Measurements from ENCODE around the gene FKBP5. TPM values are rescaled to one million over a fixed set of nuclear protein-coding genes. Genes with fewer than 3 reads are reported as not detected.
"Not testable (repeated sequence)": the region's sequence is repeated elsewhere in the genome, so short reads cannot be mapped to it uniquely, and the experiment has no call there.

The FKBP5 gene
- polyA plus RNA-seq, 4 donors: 24.1 to 27.8 (median 25.8) TPM

- DNase-seq (ENCODE audit: low read depth in 4 of 4, low spot score in 2 of 4): no peak
These were observed 5.7 kb upstream of the FKBP5 start for GRCh38 chr6:35694462-35694861.

GRCh38 chr6:35691027-35691824 lies 2.5 kb upstream of the FKBP5 start:
- no peak for DNase-seq (ENCODE audit: low read depth in 4 of 4, low spot score in 2 of 4)

- no peak for DNase-seq (ENCODE audit: low read depth in 4 of 4, low spot score in 2 of 4)
These were observed 1.8 kb upstream of the FKBP5 start for GRCh38 chr6:35690484-35690883.

GRCh38 chr6:35690006-35690405 lies 1.3 kb upstream of the FKBP5 start:
- not testable (repeated sequence) for DNase-seq (ENCODE audit: low read depth in 4 of 4, low spot score in 2 of 4)

GRCh38 chr6:35687658-35688604 lies 784 bp downstream of the FKBP5 start:
- DNase-seq (ENCODE audit: low read depth in 4 of 4, low spot score in 2 of 4): no peak

DNA sequence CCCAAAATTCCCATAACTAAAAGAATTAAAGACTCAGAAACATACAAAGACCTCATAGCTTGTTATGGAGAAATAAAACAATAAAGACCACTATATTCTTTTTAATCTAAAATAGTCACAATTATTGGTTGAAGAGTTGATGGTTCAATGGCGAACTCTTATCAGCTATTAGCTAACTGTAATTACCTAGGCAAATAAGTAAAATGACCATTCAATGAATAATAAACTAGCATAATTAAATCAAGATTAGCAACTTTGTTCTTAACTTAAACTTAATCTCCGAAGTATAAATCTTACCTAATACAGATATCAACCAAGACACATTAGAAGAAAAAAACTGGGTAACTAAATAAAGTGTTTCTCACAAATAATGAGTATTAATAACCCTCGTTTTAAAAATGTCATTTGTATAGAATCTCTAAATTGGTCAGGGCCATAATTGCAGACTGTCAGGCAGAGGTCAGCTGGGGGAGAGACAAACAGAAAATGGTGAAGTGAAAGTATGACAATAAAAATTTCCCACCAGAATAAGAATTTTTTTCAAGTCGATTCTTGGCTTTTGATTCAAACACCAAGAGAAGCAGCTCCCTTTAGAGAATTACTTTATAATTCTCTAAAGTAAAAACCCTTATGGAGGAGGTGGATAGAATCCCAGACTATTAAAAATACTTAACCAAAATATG lies 1.7 kb downstream of the FKBP5 start:
- no peak for DNase-seq (ENCODE audit: low read depth in 4 of 4, low spot score in 2 of 4)

GRCh38 chr6:35686436-35686835 lies 2.3 kb downstream of the FKBP5 start:
- DNase-seq (ENCODE audit: low read depth in 4 of 4, low spot score in 2 of 4): no peak

DNA sequence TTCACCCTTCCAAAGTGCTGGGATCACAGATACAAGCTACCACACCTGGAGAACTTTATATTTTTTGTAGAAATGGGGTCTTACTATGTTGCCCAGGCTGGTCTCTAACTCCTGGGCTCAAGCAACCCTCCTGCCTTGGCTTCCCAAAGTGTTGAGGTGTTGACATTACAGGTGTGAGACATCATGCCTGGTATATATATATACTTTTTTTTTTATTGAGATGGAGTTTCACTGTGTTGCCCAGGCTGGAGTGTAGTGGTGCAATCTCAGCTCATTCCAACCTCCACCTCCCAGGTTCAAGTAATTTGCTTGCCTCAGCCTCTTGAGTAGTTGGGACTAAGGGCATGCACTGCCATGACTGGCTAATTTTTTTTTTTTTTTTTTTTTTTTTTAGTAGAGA lies 5.4 kb downstream of the FKBP5 start:
- no peak for DNase-seq (ENCODE audit: low read depth in 4 of 4, low spot score in 2 of 4)

DNA sequence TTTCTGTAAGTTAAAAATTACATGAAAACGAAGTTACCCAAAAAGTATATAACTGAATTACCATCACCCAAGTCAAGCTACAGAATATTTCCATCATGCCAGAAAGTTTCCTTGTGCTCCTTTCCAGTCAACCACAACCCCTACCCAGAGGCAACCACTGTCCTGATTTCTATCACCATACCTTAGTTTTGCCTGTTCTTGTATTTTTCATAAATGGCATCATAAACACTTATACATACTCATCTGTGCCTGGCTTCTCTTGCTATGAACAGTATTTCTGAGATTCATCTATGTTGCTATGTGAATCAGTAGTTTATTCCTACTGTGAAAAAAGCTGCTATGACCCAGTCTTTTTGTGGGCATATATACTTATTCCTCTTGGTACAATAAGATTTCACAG lies 7.4 kb downstream of the FKBP5 start:
- no peak for DNase-seq (ENCODE audit: low read depth in 4 of 4, low spot score in 2 of 4)

DNA sequence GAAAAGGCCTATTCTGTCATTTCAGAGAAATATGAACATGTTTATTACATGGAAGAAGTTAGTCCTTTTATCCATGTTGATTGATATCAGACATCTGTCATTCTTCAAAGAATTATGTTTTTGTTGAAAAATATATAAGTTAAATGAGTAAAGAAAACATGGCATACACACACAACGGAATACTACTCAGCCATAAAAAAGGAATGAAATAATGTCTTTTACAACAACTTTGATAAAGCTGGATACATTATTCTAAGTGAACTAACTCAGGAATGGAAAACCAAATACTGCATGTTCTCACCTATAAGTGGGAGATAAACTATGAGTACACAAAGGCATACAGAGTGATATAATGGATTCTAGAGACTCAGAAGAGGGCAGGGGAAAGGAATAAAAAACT lies 9.3 kb downstream of the FKBP5 start:
- no peak for DNase-seq (ENCODE audit: low read depth in 4 of 4, low spot score in 2 of 4)

- DNase-seq (ENCODE audit: low read depth in 4 of 4, low spot score in 2 of 4): no peak
These were observed 9.9 kb downstream of the FKBP5 start for GRCh38 chr6:35678814-35679213.

- no peak for DNase-seq (ENCODE audit: low read depth in 4 of 4, low spot score in 2 of 4)
These were observed 10.6 kb downstream of the FKBP5 start for GRCh38 chr6:35678021-35678654.

DNA sequence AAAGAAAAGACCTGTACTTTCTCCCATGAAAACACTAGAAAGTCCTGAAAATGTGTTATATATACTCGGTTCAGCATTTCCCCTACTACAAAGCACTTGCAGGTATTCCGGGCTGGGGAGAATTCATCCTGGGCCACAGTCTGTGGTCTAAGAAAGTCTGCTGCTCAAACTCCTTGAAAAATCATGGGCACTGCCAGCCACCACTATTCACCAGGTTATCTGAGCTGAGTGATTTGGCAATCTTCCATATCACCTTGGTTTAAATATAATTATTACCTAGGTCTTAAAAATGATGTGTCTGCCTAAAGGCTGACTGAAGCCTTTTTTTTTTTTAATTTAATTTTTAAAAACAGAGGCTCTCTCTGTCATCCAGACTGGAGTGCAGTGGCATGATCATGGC lies 11.3 kb downstream of the FKBP5 start:
- DNase-seq (ENCODE audit: low read depth in 4 of 4, low spot score in 2 of 4): no peak

DNA sequence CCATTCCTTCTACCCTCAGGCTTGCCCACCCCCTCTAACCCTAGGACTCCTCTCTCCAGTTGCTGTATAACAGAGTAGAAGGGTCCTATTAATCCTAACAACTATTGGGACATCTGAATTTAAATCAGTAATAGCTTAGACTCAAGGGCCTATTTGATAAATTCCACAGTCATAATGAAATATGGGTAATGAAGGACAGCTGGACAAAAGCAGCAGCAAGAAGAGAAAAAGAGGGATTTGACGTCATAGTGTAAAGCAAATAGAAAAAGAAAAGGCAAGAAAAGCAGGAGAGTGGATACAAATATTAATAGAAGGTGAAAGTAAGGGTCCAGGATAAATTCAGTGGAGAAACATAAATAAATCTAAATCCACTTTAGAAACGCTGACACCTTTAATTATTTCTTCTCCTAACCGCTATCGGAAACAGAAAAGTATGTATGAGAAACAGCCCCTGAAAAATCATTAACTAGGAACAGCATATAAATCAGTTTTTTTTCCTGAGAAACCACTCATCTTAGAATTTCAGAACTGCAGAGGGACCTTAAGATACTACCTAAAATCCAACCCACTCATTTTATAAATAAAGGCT lies 12.8 kb downstream of the FKBP5 start:
- no peak for DNase-seq (ENCODE audit: low read depth in 4 of 4, low spot score in 2 of 4)

- no peak for DNase-seq (ENCODE audit: low read depth in 4 of 4, low spot score in 2 of 4)
These were observed 14.1 kb downstream of the FKBP5 start for GRCh38 chr6:35674594-35674993.

DNA sequence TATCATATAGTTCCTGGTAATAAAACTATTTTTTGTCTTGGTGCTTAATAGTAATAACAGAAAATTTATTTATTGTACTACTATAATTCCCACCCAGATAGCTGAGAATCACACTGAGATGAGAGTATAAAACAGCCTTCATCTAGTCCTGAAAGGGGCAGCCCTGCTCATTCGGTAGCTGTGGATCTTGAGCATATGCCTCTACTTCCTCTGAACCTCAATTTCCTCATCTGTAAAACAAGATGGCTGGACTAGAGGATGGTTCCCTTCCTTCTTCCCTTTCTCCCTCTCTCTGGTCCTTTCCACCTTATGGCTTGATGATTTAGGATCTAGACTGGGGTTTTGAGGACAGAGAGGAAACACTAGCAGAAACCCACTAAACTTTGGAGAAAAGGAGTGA lies 15.0 kb downstream of the FKBP5 start:
- no peak for DNase-seq (ENCODE audit: low read depth in 4 of 4, low spot score in 2 of 4)

- not testable (repeated sequence) for DNase-seq (ENCODE audit: low read depth in 4 of 4, low spot score in 2 of 4)
These were observed 15.4 kb downstream of the FKBP5 start for GRCh38 chr6:35673284-35673666.

GRCh38 chr6:35670453-35670852 lies 18.3 kb downstream of the FKBP5 start:
- not testable (repeated sequence) for DNase-seq (ENCODE audit: low read depth in 4 of 4, low spot score in 2 of 4)

DNA sequence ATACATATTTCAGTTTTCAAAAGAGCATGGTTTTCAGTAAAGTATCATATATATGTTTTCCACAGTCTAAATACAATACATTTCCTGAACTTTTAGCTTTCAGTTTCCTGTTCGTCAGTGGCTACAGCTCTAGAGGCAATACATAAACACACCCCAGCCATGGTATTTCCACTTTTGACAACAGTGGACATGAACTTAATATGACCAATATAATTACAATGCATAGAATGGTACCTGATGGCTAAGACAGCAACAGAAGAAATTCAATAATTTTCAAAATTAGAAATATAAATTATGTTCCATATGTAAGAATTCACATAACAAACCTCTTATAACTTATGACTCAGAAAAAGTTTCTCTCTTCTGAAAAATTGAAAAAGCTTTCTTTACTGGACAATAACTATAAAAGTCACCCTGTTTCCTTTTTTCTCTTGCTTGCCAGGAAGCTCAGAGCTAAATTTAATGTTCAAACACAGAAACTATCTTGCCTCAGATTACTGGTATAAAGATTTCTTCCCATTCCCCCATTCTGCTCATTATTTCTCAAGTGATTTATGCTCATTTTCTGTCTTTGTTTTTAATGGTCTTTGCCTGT lies 19.2 kb downstream of the FKBP5 start:
- no peak for DNase-seq (ENCODE audit: low read depth in 4 of 4, low spot score in 2 of 4)

Measured in left renal cortex interstitium (tissue), 4 donors.